HG02642 (cell line): ENCODE measurements around the gene PDZD2.
"Not testable (repeated sequence)": the region's sequence is repeated elsewhere in the genome, so short reads cannot be mapped to it uniquely, and the experiment has no call there.

ENCODE experiments used
- ATAC-seq: cut with Tn5 transposase; IDR thresholded peaks from one replicate; pipeline ENCODE4 v1.9.1; 2021; ENCODE audit warnings: mild to moderate bottlenecking; ENCODE audit not compliant: unreplicated experiment, poor library complexity

The PDZD2 gene

DNA sequence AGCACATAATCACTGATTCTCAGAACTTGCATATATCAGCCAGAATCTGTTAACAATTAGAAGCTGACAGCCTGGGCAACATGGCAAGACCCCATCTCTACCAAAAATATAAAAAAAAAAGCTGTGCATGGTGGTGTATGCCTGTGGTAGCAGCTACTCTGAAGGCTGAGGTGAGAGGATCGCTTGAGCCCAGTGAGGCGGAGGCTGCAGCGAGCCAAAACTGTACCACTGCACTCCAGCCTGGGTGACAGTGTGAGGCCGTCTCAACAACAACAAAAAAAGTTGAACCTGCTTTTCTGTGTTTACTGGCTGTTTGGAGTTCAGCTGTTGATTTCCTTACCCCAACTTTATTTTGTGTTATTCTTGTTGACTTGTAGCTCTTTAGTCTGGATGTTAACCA lies 468.4 kb downstream of the PDZD2 start:
- no peak for ATAC-seq

- ATAC-seq: no peak
Observed at GRCh38 chr5:32108167-32108566, 469.2 kb downstream of the PDZD2 start.

DNA sequence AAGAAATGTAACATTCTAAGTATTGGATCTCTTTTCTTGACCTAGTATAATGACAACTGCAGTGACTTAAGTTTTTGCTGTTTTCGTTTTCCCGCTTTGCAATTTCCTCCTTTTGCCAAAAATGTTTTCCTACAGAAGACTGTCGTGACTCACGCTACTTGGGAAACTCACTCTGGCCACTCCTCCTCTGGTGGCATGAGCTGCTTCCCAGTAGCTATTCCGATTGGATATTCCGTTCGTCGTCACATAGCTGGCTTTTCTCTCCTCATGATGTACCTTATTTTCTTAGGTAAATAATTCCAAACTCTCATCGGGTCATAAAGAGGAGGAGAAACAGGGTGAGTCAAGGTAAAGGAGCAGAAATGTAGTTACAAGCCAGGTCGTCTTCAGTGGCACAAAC lies 470.3 kb downstream of the PDZD2 start:
- no peak for ATAC-seq

GRCh38 chr5:32110111-32110696 lies 471.3 kb downstream of the PDZD2 start:
- no peak for ATAC-seq

GRCh38 chr5:32115985-32116384 lies 477.1 kb downstream of the PDZD2 start:
- ATAC-seq: no peak

- no peak for ATAC-seq
Observed at GRCh38 chr5:32116574-32117313, 477.8 kb downstream of the PDZD2 start.

- ATAC-seq: not testable (repeated sequence)
Observed at GRCh38 chr5:32118922-32119321, 480.0 kb downstream of the PDZD2 start.

DNA sequence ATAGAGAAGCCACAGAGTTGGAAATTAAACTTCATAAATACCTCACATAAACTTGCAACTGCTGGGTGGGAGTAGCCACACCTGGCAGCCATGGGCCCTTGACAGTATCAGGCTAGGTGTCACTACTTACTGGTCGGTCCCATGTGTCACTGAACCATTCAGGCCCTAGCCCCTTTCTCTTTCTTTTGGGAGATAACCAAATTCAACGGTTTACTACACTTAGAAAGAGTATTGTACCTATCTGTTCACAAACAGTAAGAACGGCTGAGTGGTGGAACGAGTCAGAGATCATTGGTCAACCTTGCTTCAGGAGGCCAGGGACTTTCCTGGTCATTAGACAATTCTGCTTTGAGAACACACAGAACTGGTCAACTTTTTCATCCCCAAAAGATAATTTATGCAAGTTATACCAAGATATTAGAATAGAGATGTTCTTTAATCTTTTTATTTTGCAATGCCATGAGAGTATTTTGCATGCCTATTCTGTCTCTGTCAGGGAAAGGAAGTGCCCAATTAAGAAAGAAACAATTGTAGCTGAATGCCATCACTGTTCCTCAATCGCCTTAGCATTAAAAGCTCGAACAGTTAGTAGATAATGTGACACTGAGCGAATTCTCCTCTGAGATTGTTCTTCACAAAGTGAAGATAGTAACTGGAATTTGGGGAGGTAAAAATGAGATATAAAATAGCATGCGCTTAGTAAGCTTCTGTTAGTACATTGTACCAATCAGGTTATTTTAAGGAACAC lies 484.3 kb downstream of the PDZD2 start:
- ATAC-seq: no peak

DNA sequence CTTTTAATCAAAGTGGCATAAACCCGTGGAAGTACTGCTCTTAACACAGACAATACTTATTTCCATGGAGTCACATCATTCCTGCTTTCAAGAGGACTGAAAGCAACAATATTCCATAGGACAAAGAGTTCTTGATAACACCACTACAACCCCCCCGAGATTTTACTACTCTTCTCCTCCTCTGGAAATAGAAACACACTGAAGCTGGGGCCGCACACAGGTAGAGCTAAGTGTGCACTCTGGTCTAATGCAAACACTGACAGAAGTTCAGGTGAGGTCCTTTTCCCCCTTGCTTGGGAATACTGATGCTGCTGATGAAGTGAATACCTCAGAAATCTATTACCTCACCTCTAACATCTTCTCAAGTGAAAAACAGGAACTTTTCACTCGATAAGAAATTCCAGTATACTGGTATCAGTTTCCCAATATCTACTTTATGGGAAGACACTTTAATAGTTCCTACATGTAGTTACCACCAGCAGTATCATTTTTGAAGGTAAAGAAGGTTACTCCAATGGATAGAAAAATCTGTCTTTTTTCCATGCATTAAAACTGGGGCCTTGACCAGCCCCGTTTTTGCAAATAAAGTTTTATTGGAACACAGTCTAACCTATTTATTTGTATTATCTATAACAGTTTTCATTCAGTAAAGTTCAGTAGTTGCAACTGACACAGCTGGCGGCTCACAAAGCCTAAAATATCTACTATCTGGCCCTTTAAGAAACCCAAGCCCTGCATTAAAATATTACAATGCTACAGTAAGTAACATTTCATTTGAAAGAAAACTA lies 485.2 kb downstream of the PDZD2 start:
- no peak for ATAC-seq

DNA sequence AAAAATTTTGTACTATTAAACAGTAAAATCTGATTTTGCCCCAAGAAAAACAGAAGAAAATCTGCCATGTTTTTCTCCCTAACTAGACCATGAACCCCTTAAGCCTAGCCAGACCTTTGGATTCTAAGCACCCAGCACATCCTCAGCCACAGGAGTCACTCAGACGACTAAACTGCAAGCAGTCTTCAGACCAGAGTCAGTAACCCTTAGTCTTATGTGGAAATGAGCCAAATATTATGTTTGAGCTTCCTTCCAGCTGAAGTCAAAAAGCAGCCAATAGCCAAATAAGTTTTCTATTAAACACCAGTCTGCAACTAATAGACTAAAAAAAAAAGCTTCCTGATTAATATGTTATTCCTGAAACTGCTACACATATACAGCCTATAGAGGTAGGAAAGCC lies 487.8 kb downstream of the PDZD2 start:
- no peak for ATAC-seq

- ATAC-seq: no peak
Observed at GRCh38 chr5:32127711-32128110, 488.8 kb downstream of the PDZD2 start.

GRCh38 chr5:32129074-32129598 lies 490.2 kb downstream of the PDZD2 start:
- no peak for ATAC-seq

GRCh38 chr5:32130865-32131264 lies 491.9 kb downstream of the PDZD2 start:
- no peak for ATAC-seq

DNA sequence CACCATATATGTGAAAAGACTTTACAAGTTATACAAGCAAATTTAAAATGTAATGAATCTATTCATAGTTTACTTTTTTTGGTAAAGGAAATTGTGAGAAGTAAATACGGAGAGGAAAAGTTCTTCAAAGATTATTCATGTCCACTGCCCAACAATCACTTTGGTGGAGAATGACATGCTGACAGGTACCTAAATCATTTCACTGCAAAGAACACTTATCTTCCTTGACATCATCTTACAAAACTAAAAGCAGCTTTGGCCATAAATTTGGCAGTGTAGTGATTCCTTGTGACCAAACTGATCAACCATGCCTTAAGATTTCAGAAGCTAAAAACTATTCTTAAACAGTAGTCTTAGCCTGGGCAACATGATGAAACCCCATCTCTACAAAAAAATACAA lies 492.7 kb downstream of the PDZD2 start:
- no peak for ATAC-seq

- ATAC-seq: no peak
Observed at GRCh38 chr5:32132757-32133156, 493.8 kb downstream of the PDZD2 start.

DNA sequence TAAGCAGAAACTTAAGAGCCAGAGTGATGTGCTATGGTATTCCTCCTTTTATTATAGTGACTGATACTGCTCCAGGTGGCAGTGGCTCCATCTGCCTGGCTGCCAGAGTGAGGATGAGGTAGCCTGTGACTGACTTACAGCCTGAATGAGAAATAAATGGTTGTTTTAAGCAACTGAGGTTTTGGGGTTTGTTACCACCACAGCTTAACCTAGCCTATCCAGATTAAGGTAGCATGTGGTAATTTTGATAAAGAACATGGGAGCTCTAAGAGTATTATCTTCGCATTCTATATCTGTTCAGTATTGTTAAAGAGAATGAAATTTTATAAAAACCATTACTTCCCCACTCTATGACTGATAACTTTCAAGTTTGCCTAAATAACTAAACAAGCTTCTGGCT lies 496.2 kb downstream of the PDZD2 start:
- ATAC-seq: no peak

DNA sequence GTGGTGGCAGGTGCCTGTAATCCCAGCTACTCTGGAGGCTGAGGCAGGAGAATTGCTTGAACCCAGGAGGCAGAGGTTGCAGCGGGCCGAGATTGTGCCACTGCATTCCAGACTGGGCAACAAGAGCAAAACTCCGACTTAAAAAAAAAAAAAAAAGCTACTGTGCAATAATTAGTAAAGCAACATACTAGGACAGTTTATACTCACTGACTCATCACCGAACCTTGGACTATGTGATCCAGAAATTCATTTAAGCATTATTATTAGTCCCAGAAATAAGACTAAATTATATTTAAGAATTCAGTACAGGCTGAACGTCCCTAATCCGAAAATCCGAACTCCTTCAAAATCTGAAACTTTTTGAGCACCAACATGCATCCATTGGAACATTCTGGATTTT lies 497.4 kb downstream of the PDZD2 start:
- no peak for ATAC-seq

GRCh38 chr5:32138839-32139493 lies 500.0 kb downstream of the PDZD2 start:
- no peak for ATAC-seq

DNA sequence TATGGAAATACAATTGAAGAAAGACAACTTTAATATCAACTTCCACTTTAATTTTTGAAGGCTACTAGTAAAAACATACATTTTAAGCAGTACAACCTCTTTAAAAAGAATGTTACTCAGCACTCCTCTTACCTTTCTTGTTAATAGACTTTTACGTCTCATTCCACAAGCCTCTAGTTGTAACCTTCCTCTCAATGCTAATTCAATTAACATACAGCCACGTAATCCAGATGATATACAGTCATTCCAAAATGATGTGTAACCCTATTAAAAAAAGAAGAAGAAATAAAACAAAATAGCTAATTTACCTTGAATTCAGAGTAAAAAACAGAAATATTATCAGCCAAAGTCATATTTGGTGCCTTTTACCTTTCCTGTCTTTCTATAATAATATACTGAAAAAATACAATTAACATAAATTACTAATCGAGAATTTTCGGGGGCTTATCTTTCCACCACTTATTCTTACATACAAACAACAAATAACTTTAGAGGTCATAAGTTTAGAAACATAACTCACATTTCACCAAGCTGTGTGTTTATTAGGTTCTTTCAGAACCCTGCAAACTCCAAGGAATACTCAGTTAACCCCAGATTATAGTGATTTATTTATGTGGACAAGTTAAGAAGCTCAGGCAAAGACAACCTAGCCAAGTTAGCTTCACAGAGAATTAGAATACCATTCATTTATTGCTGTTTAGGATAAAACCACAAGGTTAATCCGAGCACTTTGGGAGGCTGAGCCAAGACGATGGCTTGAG lies 504.9 kb downstream of the PDZD2 start:
- ATAC-seq: no peak
